K562 (cell line): Measurements from ENCODE around the gene PPIF. TPM values are rescaled to one million over a fixed set of nuclear protein-coding genes. Genes with fewer than 3 reads are reported as not detected.

ENCODE experiments used
- CBX8 ChIP-seq: fragments of 200-600 bp; sonication (generic); IDR thresholded peaks from 2 replicates; pipeline ENCODE4 v1.6.1; 2012; ENCODE audit warnings: borderline replicate concordance, mixed run types, low read depth, mild to moderate bottlenecking, moderate library complexity, mixed read lengths, low read length, control low read depth, inconsistent platforms; ENCODE audit not compliant: poor library complexity, severe bottlenecking; ENCODE audit errors: extremely low read depth
- CHD2 ChIP-seq: IDR thresholded peaks from 2 replicates; pipeline ENCODE4 v1.6.1; 2011; ENCODE audit warnings: low read depth, low read length
- HNRNPH1 ChIP-seq: fragments of 200-400 bp; formaldehyde crosslinking; optimal IDR thresholded peaks from 2 replicates; pipeline ENCODE3; 2017; ENCODE audit warnings: low read depth, mild to moderate bottlenecking, low read length, moderate library complexity
- IRF9 ChIP-seq: fragments of 450-650 bp; IDR thresholded peaks from 2 replicates; pipeline ENCODE4 v1.6.1; 2016; ENCODE audit warnings: missing biosample characterization, missing genetic modification characterization
- JUN ChIP-seq, 2 experiments: sonication (generic) in 1 of 2; formaldehyde crosslinking in 1 of 2; IDR thresholded peaks; 2 replicates each; pipeline versions ENCODE4 v1.6.1 to v1.8.0; 2012 to 2022; ENCODE audit warnings: borderline replicate concordance in 2 of 2, mild to moderate bottlenecking in 2 of 2, improper control_type of control experiment in 1 of 2, low read depth in 1 of 2, low read length in 1 of 2, missing genetic modification reagents in 1 of 2
- L3MBTL2 ChIP-seq: fragments of 450-650 bp; IDR thresholded peaks from 2 replicates; pipeline ENCODE4 v1.6.1; 2016; ENCODE audit warnings: mild to moderate bottlenecking, moderate library complexity
- NR2C2 ChIP-seq, 2 experiments: fragments of 200-800 bp in 1 of 2; sonication (Bioruptor generic) in 1 of 2; sonication (generic) in 1 of 2; formaldehyde crosslinking in 1 of 2; IDR thresholded peaks; 2 replicates each; pipeline versions ENCODE4 v1.6.1 to v1.8.0; 2016 to 2022; ENCODE audit warnings: mild to moderate bottlenecking in 1 of 2, missing compliant biosample characterization in 1 of 2, missing genetic modification characterization in 1 of 2, missing genetic modification reagents in 1 of 2
- PYGO2 ChIP-seq: fragments of 450-650 bp; IDR thresholded peaks from 2 replicates; pipeline ENCODE4 v1.6.1; 2016; ENCODE audit warnings: mild to moderate bottlenecking, missing genetic modification characterization, moderate library complexity, missing compliant biosample characterization
- RB1 ChIP-seq: fragments of 450-650 bp; IDR thresholded peaks from 2 replicates; pipeline ENCODE4 v1.6.1; 2017; ENCODE audit warnings: low read depth, mild to moderate bottlenecking
- SIN3B ChIP-seq: fragments of 450-650 bp; IDR thresholded peaks from 2 replicates; pipeline ENCODE4 v1.6.1; 2017; ENCODE audit warnings: low read depth, mild to moderate bottlenecking, moderate library complexity
- TAF1 ChIP-seq: IDR thresholded peaks from 2 replicates; pipeline ENCODE4 v1.6.1; 2011; ENCODE audit warnings: mild to moderate bottlenecking, low read length, moderate library complexity; ENCODE audit not compliant: insufficient read depth, control insufficient read depth, severe bottlenecking; ENCODE audit errors: extremely low read depth
- TOE1 ChIP-seq, 2 experiments: fragments of 450-650 bp in 1 of 2; sonication (generic) in 1 of 2; formaldehyde crosslinking in 1 of 2; IDR thresholded peaks; 2 replicates each; pipeline versions ENCODE4 v1.7.1 to v1.8.0; 2016 to 2022; ENCODE audit warnings: borderline replicate concordance in 2 of 2, mild to moderate bottlenecking in 2 of 2, antibody characterized with exemption in 1 of 2, inconsistent platforms in 1 of 2, low read depth in 1 of 2, missing genetic modification reagents in 1 of 2, moderate library complexity in 1 of 2
- ZBTB1 ChIP-seq: sonication (generic); formaldehyde crosslinking; IDR thresholded peaks from 2 replicates; pipeline ENCODE4 v1.8.1; 2023; ENCODE audit warnings: missing genetic modification reagents, low read depth, mild to moderate bottlenecking, borderline replicate concordance
- ZBTB7A ChIP-seq: IDR thresholded peaks from 2 replicates; pipeline ENCODE4 v1.6.1; 2011; ENCODE audit warnings: low read depth, mild to moderate bottlenecking, low read length, moderate library complexity, borderline replicate concordance; ENCODE audit not compliant: control insufficient read depth
- ZNF253 ChIP-seq: fragments of 250-450 bp; sonication (Bioruptor Pico); conservative IDR thresholded peaks from 2 replicates; pipeline ENCODE4 v1.6.1; 2021; ENCODE audit warnings: mild to moderate bottlenecking
- polyA plus RNA-seq, 8 experiments: library from polyadenylated mRNA; depleted of rRNA in 4 of 8; stranded (reverse) in 5 of 8; unstranded in 3 of 8; fragments of >200 nt; fragmentation: Nextera tagmentation in 2 of 8; fragmentation: Illumina TruSeq in 1 of 8; extraction: Ambion mirVana in 2 of 8; extraction: Trizol in 1 of 8; gene quantifications; 2 replicates each; pipeline versions ENCODE4 v1.2.1 to v1.2.3, GENCODE V29; 2011 to 2014; ENCODE audit warnings: inconsistent platforms in 1 of 8, missing spikeins in 1 of 8
- total RNA-seq, 7 experiments: library from RNA; depleted of rRNA in 6 of 7; stranded (reverse); fragments of >200 nt in 6 of 7; fragmentation: Illumina TruSeq in 2 of 7; extraction: Trizol in 2 of 7; gene quantifications; 2 replicates each; pipeline versions ENCODE4 v1.2.1 to v1.2.3, GENCODE V29; 2011 to 2021; ENCODE audit warnings: low replicate concordance in 1 of 7
- TF ChIP-seq, protein P1 (sequence below): fragments of 450-650 bp; IDR thresholded peaks from 2 replicates; pipeline ENCODE4 v1.6.1; 2016; ENCODE audit warnings: low read depth

The PPIF gene
- total and polyA plus RNA-seq, 9 of the 15 experiments (the other 6 are each of a cell fraction or from before 2014, with no cell fraction given): 40.9 to 287 (median 117) TPM

DNA sequence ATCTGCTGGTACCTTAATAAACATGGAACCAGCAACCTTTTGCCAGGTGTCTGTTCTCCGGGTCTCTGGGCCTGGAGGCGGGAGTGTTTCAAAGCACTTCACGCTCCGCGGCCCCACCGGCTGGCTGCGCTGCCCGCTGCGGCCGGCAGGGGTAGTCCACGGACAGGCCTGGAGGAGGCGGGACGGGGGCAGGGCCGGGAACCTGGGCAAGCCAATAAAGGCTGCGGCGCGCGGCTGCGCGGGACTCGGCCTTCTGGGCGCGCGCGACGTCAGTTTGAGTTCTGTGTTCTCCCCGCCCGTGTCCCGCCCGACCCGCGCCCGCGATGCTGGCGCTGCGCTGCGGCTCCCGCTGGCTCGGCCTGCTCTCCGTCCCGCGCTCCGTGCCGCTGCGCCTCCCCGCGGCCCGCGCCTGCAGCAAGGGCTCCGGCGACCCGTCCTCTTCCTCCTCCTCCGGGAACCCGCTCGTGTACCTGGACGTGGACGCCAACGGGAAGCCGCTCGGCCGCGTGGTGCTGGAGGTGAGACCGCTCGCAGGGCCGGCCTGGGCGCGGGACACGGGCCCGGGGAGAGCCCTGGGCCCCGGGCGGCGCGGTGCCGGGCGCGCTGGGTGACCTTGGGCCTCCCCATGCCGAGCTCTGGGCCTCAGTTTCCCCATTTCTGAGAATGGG is at the start of gene PPIF (continued):
- no peak for TF ChIP-seq CBX8
- no peak for TF ChIP-seq ZBTB1
- TF ChIP-seq, protein P1, sequence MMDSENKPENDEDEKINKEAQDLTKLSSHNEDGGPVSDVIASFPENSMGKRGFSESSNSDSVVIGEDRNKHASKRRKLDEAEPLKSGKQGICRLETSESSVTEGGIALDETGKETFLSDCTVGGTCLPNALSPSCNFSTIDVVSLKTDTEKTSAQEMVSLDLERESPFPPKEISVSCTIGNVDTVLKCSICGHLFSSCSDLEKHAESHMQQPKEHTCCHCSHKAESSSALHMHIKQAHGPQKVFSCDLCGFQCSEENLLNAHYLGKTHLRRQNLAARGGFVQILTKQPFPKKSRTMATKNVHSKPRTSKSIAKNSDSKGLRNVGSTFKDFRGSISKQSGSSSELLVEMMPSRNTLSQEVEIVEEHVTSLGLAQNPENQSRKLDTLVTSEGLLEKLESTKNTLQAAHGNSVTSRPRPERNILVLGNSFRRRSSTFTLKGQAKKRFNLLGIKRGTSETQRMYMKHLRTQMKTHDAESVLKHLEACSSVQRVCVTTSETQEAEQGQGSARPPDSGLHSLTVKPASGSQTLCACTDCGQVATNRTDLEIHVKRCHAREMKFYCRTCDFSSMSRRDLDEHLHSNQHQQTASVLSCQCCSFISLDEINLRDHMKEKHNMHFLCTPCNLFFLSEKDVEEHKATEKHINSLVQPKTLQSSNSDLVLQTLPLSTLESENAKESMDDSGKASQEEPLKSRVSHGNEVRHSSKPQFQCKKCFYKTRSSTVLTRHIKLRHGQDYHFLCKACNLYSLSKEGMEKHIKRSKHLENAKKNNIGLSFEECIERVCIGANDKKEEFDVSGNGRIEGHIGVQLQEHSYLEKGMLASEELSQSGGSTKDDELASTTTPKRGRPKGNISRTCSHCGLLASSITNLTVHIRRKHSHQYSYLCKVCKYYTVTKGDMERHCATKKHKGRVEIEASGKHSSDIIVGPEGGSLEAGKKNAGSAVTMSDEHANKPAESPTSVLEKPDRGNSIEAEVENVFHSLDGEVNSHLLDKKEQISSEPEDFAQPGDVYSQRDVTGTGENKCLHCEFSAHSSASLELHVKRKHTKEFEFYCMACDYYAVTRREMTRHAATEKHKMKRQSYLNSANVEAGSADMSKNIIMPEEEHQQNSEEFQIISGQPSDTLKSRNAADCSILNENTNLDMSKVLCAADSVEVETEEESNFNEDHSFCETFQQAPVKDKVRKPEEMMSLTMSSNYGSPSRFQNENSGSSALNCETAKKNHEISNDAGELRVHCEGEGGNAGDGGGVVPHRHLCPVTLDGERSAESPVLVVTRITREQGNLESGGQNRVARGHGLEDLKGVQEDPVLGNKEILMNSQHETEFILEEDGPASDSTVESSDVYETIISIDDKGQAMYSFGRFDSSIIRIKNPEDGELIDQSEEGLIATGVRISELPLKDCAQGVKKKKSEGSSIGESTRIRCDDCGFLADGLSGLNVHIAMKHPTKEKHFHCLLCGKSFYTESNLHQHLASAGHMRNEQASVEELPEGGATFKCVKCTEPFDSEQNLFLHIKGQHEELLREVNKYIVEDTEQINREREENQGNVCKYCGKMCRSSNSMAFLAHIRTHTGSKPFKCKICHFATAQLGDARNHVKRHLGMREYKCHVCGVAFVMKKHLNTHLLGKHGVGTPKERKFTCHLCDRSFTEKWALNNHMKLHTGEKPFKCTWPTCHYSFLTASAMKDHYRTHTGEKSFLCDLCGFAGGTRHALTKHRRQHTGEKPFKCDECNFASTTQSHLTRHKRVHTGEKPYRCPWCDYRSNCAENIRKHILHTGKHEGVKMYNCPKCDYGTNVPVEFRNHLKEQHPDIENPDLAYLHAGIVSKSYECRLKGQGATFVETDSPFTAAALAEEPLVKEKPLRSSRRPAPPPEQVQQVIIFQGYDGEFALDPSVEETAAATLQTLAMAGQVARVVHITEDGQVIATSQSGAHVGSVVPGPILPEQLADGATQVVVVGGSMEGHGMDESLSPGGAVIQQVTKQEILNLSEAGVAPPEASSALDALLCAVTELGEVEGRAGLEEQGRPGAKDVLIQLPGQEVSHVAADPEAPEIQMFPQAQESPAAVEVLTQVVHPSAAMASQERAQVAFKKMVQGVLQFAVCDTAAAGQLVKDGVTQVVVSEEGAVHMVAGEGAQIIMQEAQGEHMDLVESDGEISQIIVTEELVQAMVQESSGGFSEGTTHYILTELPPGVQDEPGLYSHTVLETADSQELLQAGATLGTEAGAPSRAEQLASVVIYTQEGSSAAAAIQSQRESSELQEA: no peak
- TF ChIP-seq IRF9 (tag): no peak
- 0 out of 2 replicates have a peak, but pooled peaks have one; percentile 30 for TF ChIP-seq CHD2
- no peak for TF ChIP-seq ZNF253 (CRISPR knock-in tag)
- peak; percentile 78; the same call in 1 of the 2 replicates for TF ChIP-seq SIN3B
- 0 out of 2 replicates have a peak, but pooled peaks have one; percentile 10 for TF ChIP-seq JUN (IDR thresholded peaks at IDR 0.05; ENCODE audit: borderline replicate concordance, low read depth, low read length)
- no peak for TF ChIP-seq JUN (CRISPR knock-in tag; IDR thresholded peaks at IDR 0.05; ENCODE audit: borderline replicate concordance)
- TF ChIP-seq TOE1 (IDR thresholded peaks at IDR 0.05; ENCODE audit: borderline replicate concordance): no peak
- no peak for TF ChIP-seq TOE1 (CRISPR knock-in tag; IDR thresholded peaks at IDR 0.05; ENCODE audit: borderline replicate concordance, low read depth)
- TF ChIP-seq L3MBTL2: no peak
- TF ChIP-seq NR2C2 (CRISPR knock-in tag; IDR thresholded peaks at IDR 0.05): 0 out of 2 replicates have a peak, but pooled peaks have one; percentile 43
- TF ChIP-seq NR2C2 (tag; IDR thresholded peaks at IDR 0.05): no peak
- no peak for TF ChIP-seq PYGO2 (tag)
- no peak for TF ChIP-seq HNRNPH1
- TF ChIP-seq ZBTB7A: peak; percentile 11; the same call in 1 of the 2 replicates
- peak; percentile 98 for TF ChIP-seq RB1
- TF ChIP-seq TAF1: peak; percentile 91
